Measurements from ENCODE around the gene SBNO1.
"Not testable (repeated sequence)": the region's sequence is repeated elsewhere in the genome, so short reads cannot be mapped to it uniquely, and the experiment has no call there.

SBNO1 gene

DNA sequence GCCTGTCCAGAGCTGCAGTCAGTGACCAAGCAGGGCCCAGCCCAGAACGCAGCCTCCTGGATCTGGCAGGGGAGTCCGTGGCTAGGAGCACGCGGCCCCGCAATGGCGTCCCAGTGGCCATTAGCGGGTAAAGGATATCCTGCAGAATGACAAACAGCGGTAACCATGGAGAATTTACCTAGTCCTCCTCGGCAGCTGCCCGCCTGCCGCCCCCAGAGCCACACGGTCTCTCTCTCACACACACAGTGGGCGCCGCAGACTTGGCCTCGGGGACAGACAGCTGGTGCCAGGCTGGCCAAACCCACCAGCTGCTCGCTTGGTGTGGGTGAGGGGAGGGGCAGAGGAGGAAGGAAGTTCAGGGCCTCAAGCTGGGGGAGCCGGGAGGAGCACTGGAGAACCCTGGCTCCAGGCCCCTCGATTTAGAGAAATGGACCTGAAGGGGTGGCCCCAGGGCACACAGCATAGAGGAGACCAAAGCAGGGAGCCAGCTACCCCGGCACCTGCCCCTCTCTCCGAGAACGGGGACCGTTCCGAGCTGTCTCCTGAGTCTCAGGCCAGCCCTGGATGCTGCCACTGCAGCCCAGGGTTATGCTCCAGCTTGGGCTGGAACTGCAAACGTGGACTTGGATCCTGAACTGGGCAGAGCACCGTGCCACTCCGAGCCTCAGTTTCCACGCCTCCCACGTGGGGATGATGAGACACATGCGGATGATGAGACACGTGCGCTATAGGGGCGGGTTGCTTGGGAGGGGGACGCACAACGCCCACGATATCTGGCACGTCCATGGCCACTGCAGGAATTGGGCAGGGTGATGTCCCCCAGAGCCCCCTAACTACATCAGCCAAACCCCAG is 96.4 kb downstream of the SBNO1 start:
- DNase-seq, result no peak

DNA sequence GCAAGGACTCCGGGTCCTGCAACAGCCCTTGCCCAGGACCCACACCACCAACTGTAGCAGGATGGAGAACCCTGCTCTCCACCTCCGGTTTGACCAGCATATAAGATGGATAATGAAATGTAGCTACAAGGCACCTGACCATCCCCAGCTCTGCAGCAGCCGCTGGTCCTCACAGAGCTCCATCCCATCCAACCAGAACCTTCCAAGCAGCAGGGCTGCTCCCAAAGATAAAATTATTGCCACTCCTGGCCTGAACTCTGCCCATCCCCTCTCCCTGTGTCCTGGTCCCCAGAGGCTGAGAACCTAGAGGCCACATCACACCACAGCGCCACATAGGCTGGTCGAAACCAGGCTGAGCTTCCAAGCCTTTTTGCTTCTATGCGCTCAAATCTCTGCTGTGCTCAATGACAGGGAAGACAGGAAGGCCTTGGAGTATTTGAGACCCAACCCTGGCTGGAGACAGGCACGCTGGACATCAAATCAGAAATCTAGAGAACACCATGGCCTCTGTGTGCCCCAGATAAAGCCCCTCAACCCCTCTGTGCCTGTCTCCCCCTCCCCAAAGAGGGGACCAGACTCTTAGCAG is 97.2 kb downstream of the SBNO1 start:
- DNase-seq, result no peak

DNA sequence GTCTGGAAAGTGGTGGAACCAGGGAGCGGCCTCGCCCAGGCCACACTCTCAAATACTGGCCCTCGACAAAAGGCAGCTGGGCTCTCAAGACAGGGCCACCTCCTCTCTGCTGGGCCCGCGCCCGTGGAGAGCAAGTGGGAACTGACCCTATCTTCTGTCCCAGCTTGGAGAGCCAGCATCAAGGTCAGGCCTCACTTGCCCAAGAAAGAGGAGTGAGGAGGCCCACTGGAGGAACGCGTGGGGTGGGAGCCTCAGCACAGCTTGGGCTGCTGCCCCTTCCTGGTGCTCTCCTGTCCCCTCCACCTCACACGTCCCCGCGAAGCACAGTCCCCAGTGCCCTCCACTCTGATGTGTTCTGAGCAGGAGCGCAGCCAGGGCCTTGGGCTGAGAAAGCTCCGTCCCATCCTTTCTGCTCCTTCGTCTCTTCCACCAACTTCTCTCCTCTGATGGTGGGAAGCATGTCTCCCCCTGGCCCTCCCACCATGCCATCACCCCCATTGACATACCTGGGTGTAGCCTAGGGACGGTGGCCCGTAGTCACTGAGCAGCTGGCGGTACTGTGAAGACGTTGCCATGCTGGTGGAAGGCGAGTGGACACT is 97.9 kb downstream of the SBNO1 start:
- no peak for DNase-seq

DNA sequence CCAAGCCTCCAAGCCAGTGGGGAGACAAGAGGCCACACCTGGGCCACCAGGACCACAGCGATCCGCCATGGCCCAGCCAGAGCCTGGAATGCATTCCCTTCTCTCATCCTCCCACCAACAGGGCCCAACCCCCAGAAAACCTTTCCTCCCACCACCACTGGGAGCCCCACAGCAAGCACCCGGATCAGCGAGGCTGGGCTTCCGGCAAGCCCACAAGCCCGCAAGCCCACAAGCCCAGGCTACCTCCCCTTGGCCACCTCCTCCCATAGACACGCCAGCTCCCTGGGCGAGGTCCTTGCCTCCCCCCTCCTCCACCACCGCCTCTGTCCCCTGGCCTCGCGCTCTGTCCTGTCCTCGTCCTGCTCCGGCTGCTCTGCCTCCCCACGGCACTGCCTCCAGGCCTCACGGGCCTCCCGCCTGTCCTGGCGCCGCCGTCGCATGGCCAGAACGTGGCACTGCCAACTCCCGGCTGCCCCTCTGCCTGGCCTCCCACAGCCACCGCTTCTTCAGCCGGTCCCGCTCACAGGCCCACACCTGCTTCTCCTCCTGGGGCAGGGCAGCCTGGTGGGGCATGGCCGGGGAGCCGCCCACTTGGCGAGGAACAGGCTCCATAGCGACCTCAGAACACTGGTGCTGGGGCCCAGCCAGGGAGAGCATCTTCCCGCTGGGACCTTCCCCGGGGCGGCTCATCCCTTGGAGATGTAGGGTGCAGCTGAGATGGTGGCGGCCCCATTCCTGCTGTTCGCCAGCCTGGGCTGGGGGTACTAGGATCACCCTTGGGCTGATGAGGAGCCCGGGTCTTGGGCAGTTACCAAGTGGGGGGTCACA is 98.6 kb downstream of the SBNO1 start:
- DNase-seq, result no peak

DNA sequence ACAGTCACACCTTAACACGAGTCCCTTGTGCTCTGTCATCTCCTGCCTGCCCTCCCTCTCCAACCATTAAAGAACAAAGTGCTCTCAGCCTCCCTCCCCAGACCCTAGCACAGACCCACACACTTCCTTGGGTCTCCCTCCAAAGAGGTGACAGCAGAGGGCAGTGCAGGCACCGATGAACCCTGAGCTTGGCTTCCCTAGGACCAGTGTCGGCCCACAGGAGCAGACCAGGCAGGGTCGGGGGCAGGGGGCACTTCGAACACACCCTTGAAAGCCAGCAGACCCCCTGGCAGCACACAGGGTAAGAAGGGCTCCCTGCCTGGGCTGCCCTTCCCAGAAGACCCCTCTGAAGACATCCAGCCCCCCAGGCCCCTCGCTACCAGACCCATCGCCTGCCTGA is 100.0 kb downstream of the SBNO1 start:
- no peak for DNase-seq

DNA sequence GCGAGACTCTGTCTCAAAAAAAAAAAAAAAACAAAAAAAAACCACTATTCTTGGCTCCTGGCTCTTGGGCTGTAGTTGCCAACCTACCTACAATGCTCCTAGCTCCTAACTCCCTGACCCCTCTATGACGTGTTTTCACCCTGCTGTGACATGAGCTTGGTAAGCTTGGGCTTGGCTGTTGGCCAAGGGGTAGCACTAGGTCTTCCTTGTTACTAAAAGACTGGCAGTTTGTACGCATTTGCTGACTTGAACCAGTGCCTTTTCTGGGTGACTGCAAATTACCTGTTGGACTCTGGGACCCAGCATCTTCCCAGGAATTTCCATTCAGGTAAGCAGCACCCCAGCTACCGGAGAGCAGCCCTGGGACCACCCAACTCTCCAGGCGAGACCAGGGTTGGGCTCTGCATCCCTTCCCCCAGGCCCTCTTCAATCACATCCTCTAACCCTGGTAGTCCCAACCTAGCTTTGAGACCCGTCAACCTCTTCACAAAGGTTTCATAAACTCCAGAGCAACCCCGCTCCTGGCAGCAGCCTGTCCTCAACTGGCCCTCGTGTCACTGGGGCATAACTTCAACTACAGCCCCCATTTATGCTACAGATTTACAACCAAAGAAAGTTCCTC is 101.3 kb downstream of the SBNO1 start:
- no peak for DNase-seq

DNA sequence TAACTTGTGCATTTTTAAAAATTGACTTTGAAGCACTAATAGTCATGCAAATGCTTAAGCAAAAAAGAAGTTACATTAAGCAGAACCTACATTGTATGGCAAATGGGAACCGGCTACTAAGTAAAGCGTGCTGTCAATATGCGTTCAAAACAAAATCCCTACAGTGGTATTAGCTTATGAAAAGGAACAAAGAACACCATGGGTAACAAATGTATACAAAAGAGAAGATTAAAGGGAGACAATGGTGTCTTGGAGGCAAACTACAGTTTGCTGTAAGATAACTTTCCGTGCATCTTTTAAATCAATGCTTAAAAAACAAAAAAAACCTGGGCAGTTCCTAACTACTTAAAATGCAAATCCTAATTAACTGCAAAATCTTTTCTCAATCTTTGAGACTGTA is 103.5 kb downstream of the SBNO1 start:
- no peak for DNase-seq

DNA sequence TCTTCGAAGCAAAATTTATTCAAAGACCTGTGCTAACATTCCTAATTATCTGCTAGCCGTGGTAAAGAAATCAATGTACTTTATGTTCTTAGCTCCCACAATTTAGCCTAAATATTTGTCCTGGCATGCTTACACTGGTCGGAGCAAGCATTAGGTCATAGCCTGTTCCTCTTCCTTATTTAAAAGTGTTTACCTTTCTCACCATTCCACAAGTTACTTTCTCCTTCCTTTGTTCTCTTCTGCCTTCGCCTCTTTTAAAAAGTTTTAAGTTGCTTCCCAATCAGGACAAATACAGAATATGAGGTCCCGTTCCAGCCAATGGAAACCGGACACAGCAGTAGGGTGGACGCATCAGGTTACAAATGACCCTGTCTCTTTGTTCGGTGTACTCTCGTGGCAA is 104.6 kb downstream of the SBNO1 start:
- no peak for DNase-seq

DNA sequence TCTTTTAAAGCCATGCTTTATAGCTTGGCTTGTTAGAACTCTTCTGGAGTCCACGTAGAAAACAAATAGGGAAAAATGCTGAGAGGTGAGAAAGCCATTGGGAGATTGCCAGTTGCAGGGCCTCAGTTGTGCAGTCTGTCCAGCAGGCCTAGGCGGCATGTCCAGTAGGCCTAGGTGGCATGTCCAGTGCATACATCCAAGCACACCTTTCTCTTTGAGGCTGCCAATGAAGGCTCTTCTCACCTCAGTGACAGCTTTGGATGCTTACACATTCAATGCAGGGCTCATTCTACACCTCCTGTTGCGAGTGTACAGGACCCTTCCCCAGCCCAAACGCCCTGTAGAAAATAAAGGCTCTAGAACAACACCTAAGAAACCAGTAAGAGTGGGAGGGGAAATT is 106.1 kb downstream of the SBNO1 start:
- no peak for DNase-seq

DNA sequence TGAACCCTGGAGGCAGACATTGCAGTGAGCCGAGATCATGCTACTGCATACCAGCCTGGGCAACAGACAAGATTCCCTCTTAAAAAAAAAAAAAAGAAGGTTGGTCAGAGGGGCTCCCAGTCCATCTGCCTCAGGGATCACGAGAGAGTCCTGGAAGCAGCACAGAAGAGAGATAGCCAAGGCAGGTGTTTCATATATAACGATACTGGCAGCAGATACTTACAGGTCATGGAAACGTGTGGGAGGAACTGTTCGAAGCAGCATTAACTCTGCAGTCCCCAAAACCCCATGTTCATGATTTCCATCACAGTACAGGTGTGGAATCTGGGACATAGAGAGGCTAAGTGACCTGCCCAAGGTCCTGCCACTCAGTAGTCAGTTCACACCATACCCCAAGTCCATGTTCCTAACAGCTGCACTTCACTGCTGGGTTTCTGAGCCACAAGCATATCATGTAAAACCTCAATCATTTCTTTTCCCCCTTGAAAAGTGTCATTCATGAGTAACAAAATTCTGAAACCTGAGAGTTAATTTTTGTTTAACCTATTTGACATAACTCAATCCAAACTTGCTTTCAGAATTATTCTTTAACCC is 109.7 kb downstream of the SBNO1 start:
- DNase-seq, result no peak

DNA sequence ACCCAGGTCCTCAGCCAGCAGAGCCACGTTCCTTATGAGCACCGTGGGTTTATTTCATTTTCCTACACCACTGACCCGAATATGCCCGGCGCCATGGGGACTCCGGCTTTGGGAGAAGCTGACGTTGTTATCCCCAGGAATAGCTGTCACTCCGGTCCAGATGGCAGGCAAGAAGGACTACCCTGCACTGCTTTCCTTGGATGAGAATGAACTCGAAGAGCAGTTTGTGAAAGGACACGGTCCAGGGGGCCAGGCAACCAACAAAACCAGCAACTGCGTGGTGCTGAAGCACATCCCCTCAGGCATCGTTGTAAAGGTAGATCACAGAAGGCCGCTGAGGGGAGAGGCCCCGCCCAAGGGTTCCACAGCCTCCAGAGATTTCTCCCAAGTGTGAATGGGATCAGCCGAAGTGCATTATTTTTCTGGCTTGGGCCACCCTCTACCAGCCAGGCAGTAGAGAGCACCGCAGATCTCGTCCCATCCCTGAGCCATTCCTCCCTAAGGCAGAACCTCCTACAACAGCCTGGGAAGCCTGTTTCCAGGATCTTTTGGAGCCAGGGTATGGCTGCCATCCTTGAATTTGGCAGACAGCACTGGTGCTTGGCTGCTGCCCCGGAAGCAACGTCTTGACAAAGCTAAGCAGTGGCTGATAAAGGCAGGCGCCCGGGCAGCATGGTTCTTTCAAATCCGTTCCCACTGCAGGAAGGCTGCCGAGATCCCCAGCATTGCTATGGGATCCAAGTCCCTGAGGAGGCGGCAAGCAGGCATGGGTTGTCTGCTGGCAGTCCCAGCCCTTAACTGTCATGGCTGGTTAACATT is 110.8 kb downstream of the SBNO1 start:
- DNase-seq, result no peak

DNA sequence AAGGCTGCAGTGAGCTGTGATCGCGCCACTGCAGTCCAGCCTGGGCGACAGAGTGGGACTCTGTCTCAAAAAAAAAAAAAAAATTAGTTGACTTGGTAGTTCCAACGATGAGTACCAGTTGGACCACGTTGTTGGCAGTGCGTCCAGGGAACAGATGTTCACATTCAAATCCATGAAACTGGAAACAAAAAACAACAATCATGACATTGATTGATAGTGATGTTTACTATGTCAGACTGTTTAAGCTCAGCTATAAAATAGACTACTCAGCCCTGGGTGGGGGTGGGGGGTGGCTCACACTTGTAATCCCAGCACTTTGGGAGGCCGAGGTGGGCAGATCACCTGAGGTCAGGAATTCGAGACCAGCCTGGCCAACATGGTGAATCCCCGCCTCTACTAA is 112.3 kb downstream of the SBNO1 start:
- not testable (repeated sequence) for DNase-seq

DNA sequence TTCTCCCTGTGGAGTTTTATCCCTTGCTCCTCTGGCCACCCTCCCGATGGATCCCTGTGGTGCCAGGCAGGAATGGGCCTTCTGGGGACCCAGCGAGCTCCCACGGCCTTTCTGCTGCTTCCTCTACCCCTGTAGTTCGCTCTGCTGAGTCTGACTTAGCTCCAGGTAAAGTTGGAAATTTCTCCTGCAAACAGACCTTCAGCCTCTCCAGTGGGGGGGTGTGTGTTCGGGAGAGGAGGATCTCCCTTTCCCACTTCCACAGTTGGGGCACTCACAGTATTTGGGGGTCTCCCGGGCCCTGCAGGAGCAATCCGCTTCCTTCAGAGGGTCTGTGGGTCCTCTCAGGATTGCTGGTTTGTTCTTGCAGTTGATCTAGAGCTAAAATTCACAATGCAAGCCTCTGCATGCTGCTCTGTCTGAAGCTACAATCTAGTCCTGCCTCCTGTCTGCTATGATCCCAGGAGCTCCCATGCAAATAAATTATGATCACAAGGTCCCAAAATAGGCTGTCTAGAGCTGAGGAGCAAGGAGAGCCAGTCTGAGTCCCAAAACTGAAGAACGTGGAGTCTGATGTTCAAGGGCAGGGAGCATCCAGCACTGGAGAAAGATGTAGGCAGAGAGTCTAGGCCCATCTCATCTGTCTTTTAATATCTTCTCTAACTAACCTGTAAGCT is 113.1 kb downstream of the SBNO1 start:
- DNase-seq, result no peak

DNA sequence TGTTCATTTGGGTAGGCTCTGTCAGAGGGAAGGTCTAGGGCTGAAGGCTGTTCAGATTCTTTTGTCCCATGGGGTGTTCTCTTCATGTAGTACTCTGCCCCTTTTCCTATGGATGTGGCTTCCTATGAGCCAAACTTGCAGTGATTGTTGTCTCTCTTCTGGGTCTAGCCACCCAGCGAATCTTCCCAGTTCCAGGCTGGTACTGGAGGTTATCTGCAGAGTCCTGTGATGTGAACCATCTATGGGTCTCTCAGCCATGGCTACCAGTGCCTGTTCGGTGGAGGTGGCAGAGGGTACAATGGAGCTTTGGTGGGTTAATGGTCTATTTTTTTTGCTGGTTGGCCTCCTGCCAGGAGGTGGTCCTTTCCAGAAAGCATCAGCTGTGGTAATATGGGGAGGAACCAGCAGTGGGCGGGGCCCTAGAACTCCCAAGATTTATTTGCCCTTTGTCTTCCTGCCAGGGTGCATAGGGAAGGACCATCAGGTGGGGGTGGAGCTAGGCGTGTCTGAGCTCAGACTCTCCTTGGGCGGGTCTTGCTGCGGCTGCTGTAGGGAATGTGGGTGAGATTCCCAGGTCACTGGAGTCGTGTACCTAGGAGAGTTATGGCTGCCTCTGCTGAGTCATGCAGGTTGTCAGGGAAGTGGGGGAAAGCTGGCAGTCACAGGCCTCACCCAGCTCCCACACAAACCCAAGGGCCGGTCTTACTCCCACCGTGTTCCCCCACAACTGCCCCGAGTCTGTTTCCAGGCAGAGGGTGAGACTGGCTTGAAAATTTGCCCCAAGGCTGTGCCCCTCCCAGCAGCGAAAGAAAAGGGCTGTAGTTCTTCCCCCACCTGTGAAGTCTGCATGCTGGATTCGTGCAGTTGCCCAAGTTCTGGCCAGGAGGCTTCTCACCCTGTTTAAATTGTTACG is 113.9 kb downstream of the SBNO1 start:
- no peak for DNase-seq

DNA sequence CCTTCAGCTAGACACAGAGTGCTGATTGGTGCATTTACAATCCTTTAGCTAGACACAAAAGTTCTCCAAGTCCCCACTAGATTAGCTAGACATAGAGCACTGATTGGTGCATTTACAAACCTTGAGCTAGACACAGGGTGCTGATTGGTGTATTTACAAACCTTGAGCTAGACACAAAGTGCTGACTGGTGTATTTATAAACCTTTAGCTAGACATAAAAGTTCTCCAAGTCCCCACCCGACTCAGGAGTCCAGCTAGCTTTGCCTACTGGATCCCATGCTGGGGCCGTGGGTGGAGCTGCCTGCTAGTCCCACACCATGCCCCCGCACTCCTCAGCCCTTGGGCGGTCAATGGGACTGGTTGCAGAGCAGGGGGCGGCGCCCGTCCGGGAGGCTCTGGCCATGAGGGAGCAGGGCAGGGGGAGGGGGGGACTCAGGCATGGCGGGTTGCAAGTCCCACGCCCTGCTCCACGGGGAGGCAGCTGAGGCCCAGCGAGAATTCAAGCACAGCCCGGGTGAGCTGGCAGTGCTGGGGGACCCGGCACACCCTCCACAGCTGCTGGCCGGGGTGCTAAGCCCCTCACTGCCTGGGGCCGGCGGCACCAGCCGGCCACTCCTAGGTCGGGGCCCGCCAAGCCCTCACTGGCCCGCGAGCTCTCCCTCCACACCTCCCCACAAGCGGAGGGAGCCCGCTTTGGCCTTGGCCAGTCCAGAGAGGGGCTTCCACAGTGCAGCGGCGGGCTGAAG is 115.5 kb downstream of the SBNO1 start:
- DNase-seq, result not testable (repeated sequence)

DNA sequence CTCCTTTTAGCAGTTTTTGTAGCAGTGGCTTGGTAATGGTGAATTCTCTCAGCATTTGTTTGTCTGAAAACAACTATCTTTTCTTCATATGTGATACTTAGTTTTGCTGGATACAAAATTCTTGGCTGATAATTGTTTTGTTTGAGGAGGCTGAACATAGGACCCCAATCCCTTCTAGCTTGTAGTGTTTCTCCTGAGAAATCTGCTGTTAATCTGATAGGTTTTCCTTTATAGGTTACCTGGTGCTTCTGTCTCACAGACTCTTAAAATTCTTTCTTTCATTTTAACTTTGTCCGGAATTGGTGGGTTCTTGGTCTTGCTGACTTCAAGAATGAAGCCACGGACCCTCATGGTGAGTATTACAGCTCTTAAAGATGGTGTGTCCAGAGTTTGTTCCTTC is 116.5 kb downstream of the SBNO1 start:
- not testable (repeated sequence) for DNase-seq

DNA sequence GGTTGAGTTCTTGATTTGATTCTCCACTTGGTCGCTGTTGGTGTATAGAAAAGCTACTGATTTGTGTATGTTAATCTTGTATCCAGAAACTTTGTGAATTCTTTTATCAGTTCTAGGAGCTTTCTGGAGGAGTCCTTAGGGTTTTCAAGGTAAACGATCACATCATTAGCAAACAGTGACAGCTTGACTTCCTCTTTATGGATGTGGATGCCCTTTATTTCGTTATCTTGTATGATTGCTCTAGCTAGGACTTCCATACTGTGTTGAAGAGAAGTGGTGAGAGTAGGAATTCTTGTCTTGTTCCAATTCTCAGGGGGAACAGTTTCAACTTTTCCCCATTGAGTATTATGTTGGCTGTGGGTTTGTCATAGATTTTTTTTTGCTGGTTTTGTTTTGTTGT is 119.0 kb downstream of the SBNO1 start:
- no peak for DNase-seq

DNA sequence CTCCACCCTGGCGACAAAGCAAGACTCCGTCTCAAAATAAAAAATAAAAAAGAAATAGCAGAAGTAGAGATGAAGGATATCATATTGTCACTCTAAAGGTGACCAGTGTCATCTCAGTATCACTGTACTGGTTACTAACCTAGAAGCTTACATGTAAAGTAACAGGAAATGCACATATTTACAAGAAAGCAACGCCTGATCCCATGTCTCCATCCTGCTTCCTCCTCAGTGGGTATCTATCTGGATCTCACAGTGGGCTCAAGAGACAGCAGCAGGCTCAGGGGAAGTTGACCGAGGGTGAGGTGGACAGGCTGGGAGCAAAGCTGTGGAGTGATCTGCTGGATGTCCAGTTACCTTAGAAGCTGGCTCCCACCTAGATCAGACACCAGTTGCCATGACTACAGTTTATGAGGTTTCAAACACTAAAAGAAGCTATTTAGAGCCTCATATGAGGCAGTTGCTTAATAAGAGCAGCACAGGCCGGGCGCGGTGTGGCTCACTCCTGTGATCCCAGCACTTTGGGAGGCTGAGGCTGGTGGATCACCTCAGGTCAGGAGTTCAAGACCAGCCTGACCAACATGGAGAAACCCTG is 120.9 kb downstream of the SBNO1 start:
- DNase-seq, result no peak
